ENCODE results near the gene KRT73.

GRCh38 chr12:52634266-52635056, 16.1 kb upstream of the KRT73 start:
- TF ChIP-seq CTCF (IDR thresholded peaks at IDR 0.05) (no peak), POLR2AphosphoS5 (IDR thresholded peaks at IDR 0.05) (no peak)
